HCT116 (cell line): Measurements from ENCODE around the gene MUC20. TPM values are rescaled to one million over a fixed set of nuclear protein-coding genes. Genes with fewer than 3 reads are reported as not detected.

Experiments used
- ATAC-seq: fragments of 200-7000 bp; cut with Tn5 transposase; 2 replicates; pipeline ENCODE4 v1.9.1; 2020; ENCODE audit warnings: mild to moderate bottlenecking, moderate library complexity
- BruUV-seq: library from RNA; stranded (reverse); fragments of 400-500 nt; replicated peaks from 2 replicates; lab custom pipeline; 2021; lab: Mats Ljungman, UMichigan
- CTCF ChIA-PET: fragments of 300-600 bp; sonication (Branson Sonifier 250); formaldehyde crosslinking; loops from one replicate; lab custom pipeline; 2021; ENCODE audit warnings: antibody characterized with exemption; lab: Charles Lee
- POLR2A ChIA-PET: fragments of 300-600, 350-600 bp; sonication (Branson Sonifier 250); formaldehyde crosslinking; loops from one replicate; lab custom pipeline; 2021; ENCODE audit warnings: antibody characterized with exemption; lab: Charles Lee
- RAD21 ChIA-PET, 2 experiments: fragments of 300-600 bp; sonication (Branson Sonifier 250); formaldehyde crosslinking; loops; one replicate each; lab custom pipeline; 2023; ENCODE audit warnings: low total read pairs in 2 of 2; ENCODE audit not compliant: uncharacterized antibody in 2 of 2, unreplicated experiment in 2 of 2, low non-redundant PET in 1 of 2; lab: Charles Lee
- DNase-seq: peaks from one replicate; pipeline ENCODE4 v3.0.0-alpha.2; 2010; ENCODE audit warnings: low read depth, low spot score
- H2AFZ ChIP-seq: fragments of 200-600 bp; shearing (Covaris generic), sonication (generic); 2 replicates; pipeline ENCODE4 v1.6.1; 2017; ENCODE audit warnings: low read depth, mixed run types, mixed read lengths, antibody characterized with exemption, low read length; ENCODE audit not compliant: poor library complexity, severe bottlenecking
- H3K27ac ChIP-seq: 2 replicates; pipeline ENCODE4 v1.5.1; 2012; ENCODE audit warnings: low read depth, low read length
- H3K27me3 ChIP-seq: fragments of 200-600 bp; sonication (generic); 2 replicates; pipeline ENCODE4 v1.6.1; 2016; ENCODE audit warnings: mixed run types, low read length, mixed read lengths; ENCODE audit not compliant: insufficient read depth
- H3K36me3 ChIP-seq, 2 experiments: fragments of 200-500 bp in 1 of 2; fragments of 200-600 bp in 1 of 2; sonication (Bioruptor generic) in 1 of 2; sonication (generic) in 1 of 2; 2 replicates each; pipeline versions ENCODE4 v1.5.1 to v1.6.1; 2014 to 2016; ENCODE audit warnings: low read length in 2 of 2, inconsistent platforms in 1 of 2, mixed read lengths in 1 of 2, mixed run types in 1 of 2; ENCODE audit not compliant: insufficient read depth in 2 of 2, control insufficient read depth in 1 of 2
- H3K4me1 ChIP-seq, 2 experiments: fragments of 200-600 bp in 1 of 2; sonication (generic) in 1 of 2; 2 replicates each; pipeline versions ENCODE4 v1.5.1 to v1.6.1; 2012 to 2017; ENCODE audit warnings: low read length in 2 of 2, inconsistent platforms in 1 of 2, mild to moderate bottlenecking in 1 of 2, mixed read lengths in 1 of 2, mixed run types in 1 of 2, moderate library complexity in 1 of 2; ENCODE audit not compliant: insufficient read depth in 2 of 2, control insufficient read depth in 1 of 2
- H3K4me2 ChIP-seq: fragments of 200-600 bp; sonication (generic); 2 replicates; pipeline ENCODE4 v1.6.1; 2017; ENCODE audit warnings: mixed run types, low read length, mixed read lengths
- H3K4me3 ChIP-seq, 2 experiments: fragments of 200-600 bp in 1 of 2; sonication (generic) in 1 of 2; replicated peaks in 1 of 2; 2 replicates each; pipeline ENCODE4 v1.5.1; 2011 to 2016; ENCODE audit warnings: low read length in 2 of 2, control low read depth in 1 of 2, low read depth in 1 of 2, mild to moderate bottlenecking in 1 of 2, mixed read lengths in 1 of 2, mixed run types in 1 of 2
- H3K79me2 ChIP-seq: fragments of 200-600 bp; sonication (generic); 2 replicates; pipeline ENCODE4 v1.6.1; 2017; ENCODE audit warnings: mild to moderate bottlenecking, mixed run types, low read length, moderate library complexity, mixed read lengths; ENCODE audit not compliant: insufficient read depth
- H3K9ac ChIP-seq: fragments of 200-600 bp; sonication (generic); 2 replicates; pipeline ENCODE4 v1.6.1; 2016; ENCODE audit warnings: low read length, mixed read lengths
- H3K9me2 ChIP-seq: fragments of 200-600 bp; sonication (generic), shearing (Covaris generic); 2 replicates; pipeline ENCODE4 v1.6.1; 2017; ENCODE audit warnings: mixed run types, mild to moderate bottlenecking, moderate library complexity; ENCODE audit not compliant: insufficient read depth
- H3K9me3 ChIP-seq, 2 experiments: fragments of 200-500 bp in 1 of 2; fragments of 200-600 bp in 1 of 2; sonication (Bioruptor generic) in 1 of 2; sonication (generic) in 1 of 2; 2 replicates each; pipeline ENCODE4 v1.6.1; 2014 to 2017; ENCODE audit warnings: low read length in 2 of 2, mixed read lengths in 2 of 2, inconsistent platforms in 1 of 2, low read depth in 1 of 2, mild to moderate bottlenecking in 1 of 2, mixed run types in 1 of 2, moderate library complexity in 1 of 2; ENCODE audit not compliant: control insufficient read depth in 1 of 2, insufficient read depth in 1 of 2
- H4K20me1 ChIP-seq: fragments of 200-600 bp; sonication (generic), shearing (Covaris generic); 2 replicates; pipeline ENCODE4 v1.6.1; 2017; ENCODE audit warnings: mixed run types, mild to moderate bottlenecking, moderate library complexity; ENCODE audit not compliant: insufficient read depth
- EGR1 ChIP-seq: IDR thresholded peaks from 2 replicates; pipeline ENCODE4 v1.6.1; 2012; ENCODE audit warnings: low read depth
- EZH2phosphoT487 ChIP-seq: fragments of 200-600 bp; IDR thresholded peaks from 2 replicates; pipeline ENCODE4 v1.6.1; 2018; ENCODE audit warnings: antibody characterized with exemption, borderline replicate concordance
- FOSL1 ChIP-seq: IDR thresholded peaks from 2 replicates; pipeline ENCODE4 v1.6.1; 2012; ENCODE audit warnings: low read depth
- MAX ChIP-seq: IDR thresholded peaks from 2 replicates; pipeline ENCODE4 v1.6.1; 2012
- REST ChIP-seq: IDR thresholded peaks from 2 replicates; pipeline ENCODE4 v1.6.1; 2012; ENCODE audit warnings: low read depth
- SIN3A ChIP-seq: IDR thresholded peaks from 2 replicates; pipeline ENCODE4 v1.6.1; 2012; ENCODE audit warnings: low read depth
- SP1 ChIP-seq: IDR thresholded peaks from 2 replicates; pipeline ENCODE4 v1.6.1; 2012; ENCODE audit warnings: low read depth
- intact Hi-C: fragments of 100-400 bp; cut with micrococcal nuclease; formaldehyde crosslinking; loops from 2 replicates; pipeline ENCODE4 v1.10.0; 2022
- total RNA-seq: library from RNA; stranded (reverse); gene quantifications from one replicate; pipeline ENCODE4 v1.2.1, GENCODE V29; 2021; ENCODE audit not compliant: unreplicated experiment
- TF ChIP-seq, protein P1 (sequence below): IDR thresholded peaks from 2 replicates; pipeline ENCODE4 v1.6.1; 2012

MUC20 gene
- total RNA-seq, 1 experiment from 2014 or later = 2.4 TPM

DNA sequence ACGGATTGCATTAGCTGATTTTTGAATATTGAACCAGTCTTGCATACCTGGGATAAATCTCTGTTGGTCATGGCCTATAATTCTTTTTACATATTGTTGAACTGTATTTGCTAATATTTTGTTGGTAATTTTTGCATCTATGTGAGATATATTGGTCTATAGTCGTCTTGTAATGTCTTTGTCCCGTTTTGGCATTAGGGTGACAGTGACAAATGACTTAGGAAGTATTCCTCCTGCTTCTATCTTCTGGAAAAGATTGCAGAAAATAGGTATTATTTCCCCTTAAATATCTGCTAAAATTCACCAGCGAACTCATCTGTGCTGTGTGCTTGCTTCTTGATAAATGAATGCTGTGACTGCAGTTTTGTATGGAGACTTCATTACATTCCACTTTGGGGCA, 23.7 kb downstream of the MUC20 start:
- ATAC-seq (no peak), DNase-seq (no peak)
- no peaks in the 10 kb centered on the region for H3K27me3 ChIP-seq
- H3K9me3 ChIP-seq = no peaks in the 10 kb centered on the region
- H3K27ac ChIP-seq = no peak overlapping the region
- no peaks in the 10 kb centered on the region for H4K20me1 ChIP-seq
- H3K9me2 ChIP-seq = no peaks in the 10 kb centered on the region
- no peak overlapping the region for H3K9ac ChIP-seq
- TF ChIP-seq REST (no peak), SIN3A (no peak), EZH2phosphoT487 (no peak), SP1 (no peak), MAX (no peak), FOSL1 (no peak), EGR1 (no peak)
- TF ChIP-seq, protein P1, sequence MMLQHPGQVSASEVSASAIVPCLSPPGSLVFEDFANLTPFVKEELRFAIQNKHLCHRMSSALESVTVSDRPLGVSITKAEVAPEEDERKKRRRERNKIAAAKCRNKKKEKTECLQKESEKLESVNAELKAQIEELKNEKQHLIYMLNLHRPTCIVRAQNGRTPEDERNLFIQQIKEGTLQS = no peak
- ChIA-PET POLR2A (no interaction called here), CTCF (no interaction called here), RAD21 (no interaction called here)
- intact Hi-C loops = loop anchor here (1.0 kb wide), 1 partner anchor 14 kb away; no protein-coding TSS in a partner anchor
- no peaks in the 10 kb centered on the region for H3K36me3 ChIP-seq
- no peak overlapping the region for H2AFZ ChIP-seq
- BruUV-seq = no TSS peak
- H3K4me1 ChIP-seq = peaks cover 7 to 13% of the 10 kb centered on the region in 2 experiments; a peak in 2 of 4 replicates
- H3K4me2 ChIP-seq = no peak overlapping the region
- no peaks in the 10 kb centered on the region for H3K79me2 ChIP-seq
- no peak overlapping the region for H3K4me3 ChIP-seq
